Measurements from ENCODE around the gene HLF. TPM values are rescaled to one million over a fixed set of nuclear protein-coding genes. Genes with fewer than 3 reads are reported as not detected.

Gene HLF
- total and polyA plus RNA-seq, 2 donors (not counting 1 experiment from before 2014, with no cell fraction given) = 0.10 TPM; not detected in 1

GRCh38 chr17:55249861-55250260 is 14.9 kb upstream of the HLF start:
- H3K9me3 Mint-ChIP-seq (ENCODE audit: insufficient read depth) = peaks cover 2% of the 10 kb centered on the region
- WGBS (ENCODE audit: insufficient coverage) = 90% methylated on average over 1 of the region's 7 CpGs

GRCh38 chr17:55254375-55254774 is 10.4 kb upstream of the HLF start:
- DNase-seq = no peak
- no peaks in the 10 kb centered on the region for H3K36me3 ChIP-seq (replicated peaks in 1 of 2; ENCODE audit: control extremely low read depth in 1 of 2, control insufficient read depth in 1 of 2, extremely low read depth in 1 of 2, insufficient read depth in 2 of 2, low read length in 1 of 2)
- H3K27me3 Mint-ChIP-seq = peaks cover 54% of the 10 kb centered on the region
- no peaks in the 10 kb centered on the region for H3K9me3 ChIP-seq (ENCODE audit: control extremely low read depth in 1 of 3, control insufficient read depth in 2 of 3, insufficient read depth in 1 of 3, low read length in 2 of 3)
- H3K4me3 ChIP-seq (ENCODE audit: control extremely low read depth in 1 of 5, extremely low read depth in 1 of 5, insufficient read depth in 1 of 5, low read depth in 2 of 5, low read length in 4 of 5) = no peak overlapping the region
- H3K4me1 ChIP-seq (ENCODE audit: control insufficient read depth in 2 of 2, insufficient read depth in 2 of 2, low read length in 2 of 2) = no peaks in the 10 kb centered on the region
- H4K20me1 ChIP-seq (ENCODE audit: control insufficient read depth, insufficient read depth, low read length, poor library complexity, severe bottlenecking) = no peaks in the 10 kb centered on the region
- TF ChIP-seq CTCF (IDR thresholded peaks at IDR 0.05) = no peak
- ChIA-PET CTCF (no interaction called here), POLR2A (no interaction called here)
- H3K27ac Mint-ChIP-seq = no peak overlapping the region
- H3K27me3 ChIP-seq (replicated peaks in 1 of 4; ENCODE audit: control extremely low read depth in 1 of 4, control insufficient read depth in 3 of 4, insufficient read depth in 4 of 4, low read length in 3 of 4) = peaks cover 0 to 6% (median 3%) of the 10 kb centered on the region in 4 experiments
- no peaks in the 10 kb centered on the region for H3K79me2 ChIP-seq (ENCODE audit: control insufficient read depth, insufficient read depth, low read length)
- H3K9ac ChIP-seq (ENCODE audit: low read length) = no peak overlapping the region
- ATAC-seq (ENCODE audit: low read depth) = no peak
- intact Hi-C loops (cut with micrococcal nuclease) = no loop called here
- H3K4me3 Mint-ChIP-seq = no peak overlapping the region
- H2AFZ ChIP-seq (ENCODE audit: insufficient read depth, low read depth, low read length, poor library complexity, severe bottlenecking) = no peak overlapping the region
- WGBS (ENCODE audit: insufficient coverage) = 60% methylated on average over 2 of the region's 6 CpGs
- no peaks in the 10 kb centered on the region for H3K4me1 Mint-ChIP-seq
- no peaks in the 10 kb centered on the region for H3K9me3 Mint-ChIP-seq (ENCODE audit: insufficient read depth)
- H3K27ac ChIP-seq (ENCODE audit: low read length in 2 of 2) = no peak overlapping the region
- H3K4me2 ChIP-seq (replicated peaks; ENCODE audit: low read depth, low read length, poor library complexity, severe bottlenecking) = no peak overlapping the region

More at GRCh38 chr17:55249861-55250260, 14.9 kb upstream of the HLF start:
- Histone ChIP-seq H3K27me3 (replicated peaks in 1 of 4; ENCODE audit: control extremely low read depth in 1 of 4, control insufficient read depth in 3 of 4, insufficient read depth in 4 of 4, low read length in 3 of 4) (peaks cover 0 to 13% (median 11%) of the 10 kb centered on the region in 4 experiments), H3K27ac (ENCODE audit: low read length in 2 of 2) (no peak overlapping the region), H4K20me1 (ENCODE audit: control insufficient read depth, insufficient read depth, low read length, poor library complexity, severe bottlenecking) (no peaks in the 10 kb centered on the region), H3K79me2 (ENCODE audit: control insufficient read depth, insufficient read depth, low read length) (no peaks in the 10 kb centered on the region), H3K4me1 (ENCODE audit: control insufficient read depth in 2 of 2, insufficient read depth in 2 of 2, low read length in 2 of 2) (no peaks in the 10 kb centered on the region), H3K9ac (ENCODE audit: low read length) (no peak overlapping the region), H3K36me3 (replicated peaks in 1 of 2; ENCODE audit: control extremely low read depth in 1 of 2, control insufficient read depth in 1 of 2, extremely low read depth in 1 of 2, insufficient read depth in 2 of 2, low read length in 1 of 2) (no peaks in the 10 kb centered on the region), H3K9me3 (ENCODE audit: control extremely low read depth in 1 of 3, control insufficient read depth in 2 of 3, insufficient read depth in 1 of 3, low read length in 2 of 3) (no peaks in the 10 kb centered on the region), H2AFZ (ENCODE audit: insufficient read depth, low read depth, low read length, poor library complexity, severe bottlenecking) (no peak overlapping the region), H3K4me2 (replicated peaks; ENCODE audit: low read depth, low read length, poor library complexity, severe bottlenecking) (no peak overlapping the region), H3K4me3 (ENCODE audit: control extremely low read depth in 1 of 5, extremely low read depth in 1 of 5, insufficient read depth in 1 of 5, low read depth in 2 of 5, low read length in 4 of 5) (no peak overlapping the region)
- no peak for ATAC-seq (ENCODE audit: low read depth)
- POLR2A ChIA-PET = no interaction called here
- DNase-seq = no peak
- Mint-ChIP-seq H3K27me3 (peaks cover 63% of the 10 kb centered on the region), H3K4me3 (no peak overlapping the region), H3K27ac (no peak overlapping the region), H3K4me1 (no peaks in the 10 kb centered on the region)
- CTCF ChIA-PET = no interaction called here
- TF ChIP-seq EZH2 (IDR thresholded peaks at IDR 0.05; ENCODE audit: borderline replicate concordance, insufficient read depth, low read depth, low read length, poor library complexity, severe bottlenecking) = no peak
- no peak for TF ChIP-seq CTCF (IDR thresholded peaks at IDR 0.05)
- intact Hi-C loops (cut with micrococcal nuclease) = no loop called here
